GM13977 (cell line): ENCODE results near the gene GALNTL6.

Experiments used
- DNase-seq: peaks from one replicate; pipeline ENCODE4 v3.0.0; 2012; ENCODE audit warnings: low spot score
- CTCF ChIP-seq: IDR thresholded peaks from 2 replicates; pipeline ENCODE4 v1.5.1; 2012; ENCODE audit warnings: mild to moderate bottlenecking, control low read depth; ENCODE audit not compliant: insufficient read depth; ENCODE audit errors: extremely low read depth, missing control alignments
- in situ Hi-C: fragments of 300-500 bp; cut with MboI; formaldehyde crosslinking; loops from one replicate; pipeline ENCODE4 v1.12.0; 2022; ENCODE audit warnings: low sequenced_read_pairs, low pct_unique_long_range_greater_than_20kb, mixed read lengths, inconsistent platforms; ENCODE audit not compliant: unreplicated experiment

The GALNTL6 gene

GRCh38 chr4:171834640-171835039 is 21.4 kb downstream of the GALNTL6 start:
- no peak for DNase-seq
- TF ChIP-seq CTCF: no peak
- in situ Hi-C loops: loop anchor here (25.0 kb wide), 1 partner anchor 1003 kb away; no protein-coding TSS in a partner anchor

GRCh38 chr4:171843456-171843855 is 30.3 kb downstream of the GALNTL6 start:
- no peak for DNase-seq
- no peak for TF ChIP-seq CTCF
- in situ Hi-C loops: loop anchor here (25.0 kb wide), 1 partner anchor 994 kb away; no protein-coding TSS in a partner anchor

GRCh38 chr4:171846232-171846631 is 33.0 kb downstream of the GALNTL6 start:
- TF ChIP-seq CTCF: peak; percentile 83
- DNase-seq: peak; percentile 30
- in situ Hi-C loops: loop anchor here (25.0 kb wide), 1 partner anchor 991 kb away; no protein-coding TSS in a partner anchor

GRCh38 chr4:171846893-171847292 is 33.7 kb downstream of the GALNTL6 start:
- in situ Hi-C loops: loop anchor here (25.0 kb wide), 1 partner anchor 990 kb away; no protein-coding TSS in a partner anchor

GRCh38 chr4:171847751-171848150 is 34.5 kb downstream of the GALNTL6 start:
- no peak for TF ChIP-seq CTCF
- in situ Hi-C loops: loop anchor here (25.0 kb wide), 1 partner anchor 990 kb away; no protein-coding TSS in a partner anchor
- DNase-seq: no peak

More at GRCh38 chr4:171846893-171847292, 33.7 kb downstream of the GALNTL6 start:
- DNase-seq: no peak
- no peak for TF ChIP-seq CTCF

- in situ Hi-C loops: loop anchor here (25.0 kb wide), 1 partner anchor 988 kb away; no protein-coding TSS in a partner anchor
- DNase-seq: no peak
- no peak for TF ChIP-seq CTCF
These were observed 36.5 kb downstream of the GALNTL6 start for GRCh38 chr4:171849686-171850222.
